Psoas muscle (tissue), 8 donors: ENCODE results near the gene GRIPAP1. TPM values are rescaled to one million over a fixed set of nuclear protein-coding genes. Genes with fewer than 3 reads are reported as not detected.

Experiments
- ATAC-seq, 4 donors: fragments of 200-7000 bp; cut with Tn5 transposase; one replicate each; pipeline ENCODE4 v1.9.1; 2020; ENCODE audit warnings: moderate library complexity in 3 of 4, mild to moderate bottlenecking in 2 of 4
- DNase-seq, 2 donors: peaks; one replicate each; pipeline ENCODE4 v3.0.0-alpha.2; 2020
- H3K27ac ChIP-seq: fragments of 200-600 bp; one replicate; pipeline ENCODE4 v1.8.0; 2022
- H3K27me3 ChIP-seq, 3 donors: fragments of 200-600 bp in 1 of 3; one replicate each; pipeline versions ENCODE4 v1.6.1 to v1.8.0; 2013 to 2022; ENCODE audit warnings: low read length in 2 of 3, mild to moderate bottlenecking in 2 of 3, moderate library complexity in 1 of 3; ENCODE audit not compliant: insufficient read depth in 3 of 3
- H3K36me3 ChIP-seq, 2 donors: fragments of 200-600 bp in 1 of 2; one replicate each; pipeline versions ENCODE4 v1.6.1 to v1.8.0; 2013 to 2022; ENCODE audit warnings: low read depth in 1 of 2, mild to moderate bottlenecking in 1 of 2, moderate library complexity in 1 of 2; ENCODE audit not compliant: insufficient read depth in 1 of 2
- H3K4me1 ChIP-seq: fragments of 200-600 bp; one replicate; pipeline ENCODE4 v1.8.0; 2022
- H3K4me3 ChIP-seq: fragments of 200-600 bp; one replicate; pipeline ENCODE4 v1.8.0; 2022; ENCODE audit warnings: mild to moderate bottlenecking
- H3K9me3 ChIP-seq: fragments of 200-600 bp; one replicate; pipeline ENCODE4 v1.8.0; 2022
- WGBS, 3 donors: extraction: QIAGEN DNeasy Blood & Tissue Kit; methylation state at CpG; one replicate each; pipeline versions ENCODE4 v1.1.6 to v1.1.7; 2013; 5-methylcytosine and 5-hydroxymethylcytosine counted together
- intact Hi-C, 2 donors: fragments of 100-400 bp; cut with DNase I; formaldehyde crosslinking; loops; one replicate each; pipeline versions ENCODE4 v1.11.0 to v1.14.2; 2022
- polyA plus RNA-seq, 3 donors: library from polyadenylated mRNA; stranded (reverse); fragments of 200-250 nt; gene quantifications; one replicate each; pipeline ENCODE4 v1.2.3, GENCODE V29; 2013
- total RNA-seq, 4 donors: library from RNA; stranded (reverse); fragmentation: NEBNext Ultra II Directional in 2 of 4; extraction: Animal tissue kit (Norgen Biotek cat#: 25700) in 2 of 4; gene quantifications; one replicate each; pipeline versions ENCODE4 v1.2.1 to v1.2.4, GENCODE V29; 2021 to 2023
- TF ChIP-seq, protein P1 (sequence below): fragments of 200-600 bp; IDR thresholded peaks from one replicate; pipeline ENCODE4 v1.8.0; 2022; ENCODE audit warnings: antibody characterized with exemption
- donor health status: healthy with polysubstance abuse.
- donor health status: DM: no; HTN: no; CAD: no; lungs with moderate emphysema.
- donor health status: Bipolar disorder and iron deficiency.
- donor health status: healthy.
- donor health status: DM: yes; HTN: yes; CAD: no.
- donor health status: DM: no; HTN: no; CAD: no.
- donor health status: DM: no; HTN: no; CAD: no.
- donor health status: DM: yes; HTN: yes; CAD: no.

The GRIPAP1 gene
- total and polyA plus RNA-seq, 7 donors = 12.6 to 23.6 (median 16.7) TPM

DNA sequence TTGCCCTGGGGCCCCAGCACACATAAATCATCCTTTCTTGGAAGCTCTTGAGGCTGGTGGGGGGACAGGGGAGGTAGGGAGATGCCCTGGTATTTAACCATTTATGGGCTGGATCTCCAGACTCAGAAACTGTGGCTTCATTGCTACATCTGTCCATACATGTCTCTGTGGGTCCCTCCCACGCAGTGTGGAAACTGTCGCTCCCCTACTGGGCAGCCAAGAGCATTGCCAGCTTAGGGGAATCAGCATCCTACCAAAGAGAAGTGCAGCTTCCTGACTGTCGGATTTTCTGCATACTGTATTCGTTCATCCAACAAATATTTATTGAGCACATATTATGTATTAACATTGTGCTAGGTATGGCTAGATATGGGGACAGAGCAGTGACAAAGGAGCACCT lies 3.7 kb downstream of the GRIPAP1 start:
- Histone ChIP-seq H3K27me3 (peaks cover 0 to 3% (median 0%) of the 10 kb centered on the region in 3 donors), H3K36me3 (peaks cover 0 to 48% of the 10 kb centered on the region in 2 donors), H3K4me3 (no peak overlapping the region), H3K9me3 (no peaks in the 10 kb centered on the region), H3K4me1 (no peaks in the 10 kb centered on the region), H3K27ac (no peak overlapping the region)
- ATAC-seq (no peak), DNase-seq (no peak)
- WGBS, 3 donors = 92 to 96% (median 92%) methylated on average over 4 of the region's 4 CpGs
- TF ChIP-seq, protein P1, sequence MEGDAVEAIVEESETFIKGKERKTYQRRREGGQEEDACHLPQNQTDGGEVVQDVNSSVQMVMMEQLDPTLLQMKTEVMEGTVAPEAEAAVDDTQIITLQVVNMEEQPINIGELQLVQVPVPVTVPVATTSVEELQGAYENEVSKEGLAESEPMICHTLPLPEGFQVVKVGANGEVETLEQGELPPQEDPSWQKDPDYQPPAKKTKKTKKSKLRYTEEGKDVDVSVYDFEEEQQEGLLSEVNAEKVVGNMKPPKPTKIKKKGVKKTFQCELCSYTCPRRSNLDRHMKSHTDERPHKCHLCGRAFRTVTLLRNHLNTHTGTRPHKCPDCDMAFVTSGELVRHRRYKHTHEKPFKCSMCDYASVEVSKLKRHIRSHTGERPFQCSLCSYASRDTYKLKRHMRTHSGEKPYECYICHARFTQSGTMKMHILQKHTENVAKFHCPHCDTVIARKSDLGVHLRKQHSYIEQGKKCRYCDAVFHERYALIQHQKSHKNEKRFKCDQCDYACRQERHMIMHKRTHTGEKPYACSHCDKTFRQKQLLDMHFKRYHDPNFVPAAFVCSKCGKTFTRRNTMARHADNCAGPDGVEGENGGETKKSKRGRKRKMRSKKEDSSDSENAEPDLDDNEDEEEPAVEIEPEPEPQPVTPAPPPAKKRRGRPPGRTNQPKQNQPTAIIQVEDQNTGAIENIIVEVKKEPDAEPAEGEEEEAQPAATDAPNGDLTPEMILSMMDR = no peak
- intact Hi-C loops = no loop called here

DNA sequence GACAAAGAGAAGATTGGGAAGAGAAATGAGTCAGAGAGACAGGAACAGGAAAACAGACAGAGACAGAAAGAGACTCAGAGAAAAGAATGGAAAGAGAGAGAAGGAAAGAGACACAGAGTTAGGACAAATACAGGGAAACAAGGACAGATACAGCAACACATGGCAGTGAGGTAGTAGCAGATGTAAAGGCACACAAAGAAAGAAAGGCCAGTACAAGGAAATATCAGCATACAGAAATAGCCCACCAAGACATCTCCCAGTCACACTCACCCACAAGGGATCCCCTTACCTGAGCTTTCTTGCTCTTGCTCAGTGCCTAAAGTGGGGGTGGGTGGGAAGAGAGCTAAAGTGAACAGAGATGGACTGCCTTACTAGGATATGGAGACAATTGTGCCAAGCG lies 4.2 kb downstream of the GRIPAP1 start:
- H3K27ac ChIP-seq = no peak overlapping the region
- peaks cover 0 to 53% of the 10 kb centered on the region in 2 donors for H3K36me3 ChIP-seq
- no peaks in the 10 kb centered on the region for H3K4me1 ChIP-seq
- 40 to 93% (median 93%) methylated on average over 1 of the region's 1 CpG for WGBS, 3 donors
- H3K27me3 ChIP-seq = peaks cover 0 to 3% (median 0%) of the 10 kb centered on the region in 3 donors
- DNase-seq (no peak), ATAC-seq (no peak)
- TF ChIP-seq, protein P1 = no peak
- no peaks in the 10 kb centered on the region for H3K9me3 ChIP-seq
- intact Hi-C loops = no loop called here
- H3K4me3 ChIP-seq = no peak overlapping the region

DNA sequence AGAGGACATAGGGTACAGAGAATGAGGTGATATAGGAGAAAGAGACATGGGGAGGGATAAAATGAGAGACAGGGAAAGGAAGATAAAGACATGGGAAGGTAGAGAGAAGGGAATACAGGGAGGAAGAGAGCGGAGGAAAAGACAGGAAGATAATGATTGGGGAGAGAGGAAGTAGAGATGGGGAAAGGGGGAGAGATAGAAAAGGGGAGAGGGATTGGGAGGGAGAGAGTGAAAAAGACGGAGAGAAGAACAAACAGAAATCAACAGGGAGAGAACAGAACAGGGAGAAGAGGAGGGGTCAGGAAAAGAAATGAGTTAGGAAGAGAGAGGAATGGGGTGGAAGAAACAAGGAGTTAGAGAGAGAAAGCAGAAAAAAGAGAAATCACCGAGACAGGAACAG lies 4.6 kb downstream of the GRIPAP1 start:
- H3K27me3 ChIP-seq = peaks cover 0 to 3% (median 0%) of the 10 kb centered on the region in 3 donors
- DNase-seq (no peak), ATAC-seq (no peak)
- H3K27ac ChIP-seq = no peak overlapping the region
- 85 to 100% (median 99%) methylated on average over 3 of the region's 3 CpGs for WGBS, 3 donors
- no peaks in the 10 kb centered on the region for H3K9me3 ChIP-seq
- H3K36me3 ChIP-seq = peaks cover 0 to 57% of the 10 kb centered on the region in 2 donors
- no peak overlapping the region for H3K4me3 ChIP-seq
- TF ChIP-seq, protein P1 = no peak
- no peaks in the 10 kb centered on the region for H3K4me1 ChIP-seq
- intact Hi-C loops = no loop called here

DNA sequence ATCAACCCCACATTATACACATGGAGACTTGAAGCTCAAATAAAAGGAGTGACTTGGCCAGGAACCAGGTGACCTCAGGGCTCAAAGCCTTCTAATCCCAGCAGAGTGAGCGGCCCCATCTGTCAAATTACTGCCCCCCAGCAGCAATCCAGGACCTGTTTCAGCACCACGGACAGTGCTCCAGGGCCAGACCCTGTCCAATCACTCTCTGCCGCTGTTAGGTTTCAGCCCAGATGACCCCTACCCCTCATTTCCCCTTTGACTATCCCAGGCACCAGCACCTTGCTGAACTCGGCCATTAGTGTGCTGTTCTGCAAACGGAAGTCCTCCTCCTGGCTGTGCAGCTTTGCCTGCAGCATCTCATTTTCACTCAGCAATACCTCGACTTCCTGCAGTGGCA lies 5.1 kb downstream of the GRIPAP1 start:
- ATAC-seq = no peak
- Histone ChIP-seq H3K36me3 (peaks cover 0 to 61% of the 10 kb centered on the region in 2 donors), H3K9me3 (no peaks in the 10 kb centered on the region)

More for the DNA sequence above, 5.1 kb downstream of the GRIPAP1 start:
- TF ChIP-seq, protein P1 = no peak
- 56 to 73% (median 64%) methylated on average over 6 of the region's 6 CpGs for WGBS, 3 donors
- Histone ChIP-seq H3K4me1 (no peaks in the 10 kb centered on the region), H3K4me3 (no peak overlapping the region), H3K27me3 (peaks cover 0 to 3% (median 0%) of the 10 kb centered on the region in 3 donors), H3K27ac (no peak overlapping the region)
- DNase-seq = no peak
- intact Hi-C loops = no loop called here
